ENCODE results near the gene HEPACAM.
A peak's percentile ranks its signal among the peaks of the same experiment; 100 is the strongest.

Gene HEPACAM

DNA sequence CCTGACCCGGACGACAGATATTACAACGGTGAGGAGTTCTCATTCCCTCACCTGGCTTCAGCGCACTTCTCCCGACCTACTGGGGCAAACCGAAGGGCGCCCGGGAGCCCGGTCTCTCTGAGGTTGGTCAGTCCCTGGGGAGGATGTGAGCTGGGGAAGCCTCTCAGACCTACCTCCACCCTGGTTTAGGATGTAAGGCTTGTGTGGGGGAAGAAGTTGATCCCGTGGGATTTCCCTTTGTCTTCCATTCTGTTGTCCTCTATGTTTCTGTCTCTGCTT, 58.3 kb downstream of the HEPACAM start:
- no peaks in the 10 kb centered on the region for H3K36me3 ChIP-seq (ENCODE audit: control insufficient read depth in 2 of 2, insufficient read depth in 2 of 2, low read length in 2 of 2)
- H3K4me3 ChIP-seq (ENCODE audit: low read length in 2 of 2), result peak overlapping the region; percentile 20 to 83
- H3K27ac ChIP-seq (ENCODE audit: low read depth in 2 of 2, low read length in 2 of 2), result no peak overlapping the region
- peaks cover 2 to 6% of the 10 kb centered on the region in 2 donors for H3K4me1 ChIP-seq (ENCODE audit: control insufficient read depth in 2 of 2, insufficient read depth in 2 of 2, low read length in 2 of 2)
- H3K27me3 ChIP-seq (ENCODE audit: control insufficient read depth in 2 of 2, insufficient read depth in 2 of 2, low read length in 2 of 2), result peaks cover 6 to 25% of the 10 kb centered on the region in 2 donors
- no peaks in the 10 kb centered on the region for H3K9me3 ChIP-seq (ENCODE audit: control insufficient read depth in 2 of 2, low read length in 2 of 2)
- peak overlapping the region in 1 of 2 donors; percentile 18 for H3K9ac ChIP-seq (ENCODE audit: low read depth in 1 of 2, low read length in 2 of 2)

GRCh38 chr11:124876818-124877630, 58.8 kb downstream of the HEPACAM start:
- Histone ChIP-seq H3K27me3 (ENCODE audit: control insufficient read depth in 2 of 2, insufficient read depth in 2 of 2, low read length in 2 of 2) (peaks cover 10 to 25% of the 10 kb centered on the region in 2 donors), H3K4me3 (ENCODE audit: low read length in 2 of 2) (peak overlapping the region; percentile 74 to 83), H3K4me1 (ENCODE audit: control insufficient read depth in 2 of 2, insufficient read depth in 2 of 2, low read length in 2 of 2) (peaks cover 2 to 5% of the 10 kb centered on the region in 2 donors), H3K36me3 (ENCODE audit: control insufficient read depth in 2 of 2, insufficient read depth in 2 of 2, low read length in 2 of 2) (no peaks in the 10 kb centered on the region), H3K27ac (ENCODE audit: low read depth in 2 of 2, low read length in 2 of 2) (peak overlapping the region; percentile 83 to 84), H3K9ac (ENCODE audit: low read depth in 1 of 2, low read length in 2 of 2) (peak overlapping the region; percentile 47 to 85), H3K9me3 (ENCODE audit: control insufficient read depth in 2 of 2, low read length in 2 of 2) (no peaks in the 10 kb centered on the region)

- peaks cover 10 to 31% of the 10 kb centered on the region in 2 donors for H3K27me3 ChIP-seq (ENCODE audit: control insufficient read depth in 2 of 2, insufficient read depth in 2 of 2, low read length in 2 of 2)
- peak overlapping the region; percentile 70 to 85 for H3K9ac ChIP-seq (ENCODE audit: low read depth in 1 of 2, low read length in 2 of 2)
- no peaks in the 10 kb centered on the region for H3K9me3 ChIP-seq (ENCODE audit: control insufficient read depth in 2 of 2, low read length in 2 of 2)
- no peaks in the 10 kb centered on the region for H3K36me3 ChIP-seq (ENCODE audit: control insufficient read depth in 2 of 2, insufficient read depth in 2 of 2, low read length in 2 of 2)
- peaks cover 2 to 5% of the 10 kb centered on the region in 2 donors for H3K4me1 ChIP-seq (ENCODE audit: control insufficient read depth in 2 of 2, insufficient read depth in 2 of 2, low read length in 2 of 2)
- peak overlapping the region; percentile 74 to 83 for H3K4me3 ChIP-seq (ENCODE audit: low read length in 2 of 2)
- peak overlapping the region; percentile 83 to 84 for H3K27ac ChIP-seq (ENCODE audit: low read depth in 2 of 2, low read length in 2 of 2)
Measured at GRCh38 chr11:124875943-124876817, 59.7 kb downstream of the HEPACAM start.

DNA sequence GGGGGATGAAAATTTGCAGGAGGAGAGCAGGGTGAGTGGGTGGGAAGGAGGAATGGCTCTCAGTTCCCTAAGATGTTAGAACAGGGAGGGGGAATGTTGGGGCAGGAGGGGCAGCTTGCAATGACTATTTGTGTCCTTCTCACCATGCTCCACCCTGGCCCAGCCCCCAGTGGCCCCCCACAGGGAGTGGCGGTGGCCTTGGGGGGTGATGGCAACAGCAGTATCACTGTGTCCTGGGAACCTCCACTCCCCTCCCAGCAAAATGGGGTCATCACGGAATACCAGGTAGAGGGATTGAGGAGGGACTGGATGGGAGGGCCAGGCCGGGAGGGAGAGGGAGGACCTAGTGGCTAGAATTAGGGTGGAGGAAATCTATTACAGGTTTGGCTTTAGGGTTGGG, 60.4 kb downstream of the HEPACAM start:
- H3K27ac ChIP-seq (ENCODE audit: low read depth in 2 of 2, low read length in 2 of 2), result no peak overlapping the region
- no peak overlapping the region for H3K4me3 ChIP-seq (ENCODE audit: low read length in 2 of 2)
- no peaks in the 10 kb centered on the region for H3K36me3 ChIP-seq (ENCODE audit: control insufficient read depth in 2 of 2, insufficient read depth in 2 of 2, low read length in 2 of 2)
- peaks cover 17 to 36% of the 10 kb centered on the region in 2 donors for H3K27me3 ChIP-seq (ENCODE audit: control insufficient read depth in 2 of 2, insufficient read depth in 2 of 2, low read length in 2 of 2)
- peaks cover 2 to 5% of the 10 kb centered on the region in 2 donors for H3K4me1 ChIP-seq (ENCODE audit: control insufficient read depth in 2 of 2, insufficient read depth in 2 of 2, low read length in 2 of 2)
- no peak overlapping the region for H3K9ac ChIP-seq (ENCODE audit: low read depth in 1 of 2, low read length in 2 of 2)
- H3K9me3 ChIP-seq (ENCODE audit: control insufficient read depth in 2 of 2, low read length in 2 of 2), result no peaks in the 10 kb centered on the region

DNA sequence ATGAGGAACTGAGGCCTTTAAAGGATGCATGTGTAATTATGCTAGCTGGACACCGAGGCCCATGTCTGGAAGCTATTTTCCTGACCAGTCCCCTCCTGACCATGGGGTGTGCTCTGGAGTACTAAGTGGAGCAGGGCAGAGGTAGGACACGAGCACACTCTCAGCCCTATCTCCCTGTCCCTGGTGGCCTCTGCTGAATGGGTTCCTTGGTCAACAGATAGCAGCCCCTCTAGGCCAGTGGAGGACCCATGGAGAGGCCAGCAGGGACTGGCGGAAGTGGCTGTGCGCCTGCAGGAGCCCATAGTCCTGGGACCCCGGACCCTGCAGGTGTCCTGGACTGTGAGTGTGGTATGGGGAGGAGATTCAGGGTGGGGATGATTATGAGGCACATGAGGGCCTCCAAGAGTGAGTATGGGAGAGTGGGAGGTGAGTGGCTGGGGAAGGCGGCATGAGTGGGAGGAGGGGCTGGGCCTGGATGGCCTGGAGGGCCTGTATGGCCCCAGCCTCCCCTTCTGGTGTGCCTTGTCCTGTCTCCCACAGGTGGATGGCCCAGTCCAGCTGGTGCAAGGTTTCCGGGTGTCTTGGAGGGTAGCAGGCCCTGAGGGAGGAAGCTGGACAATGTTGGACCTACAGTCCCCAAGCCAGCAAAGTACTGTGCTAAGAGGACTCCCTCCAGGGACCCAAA, 61.1 kb downstream of the HEPACAM start:
- no peak overlapping the region for H3K4me3 ChIP-seq (ENCODE audit: low read length in 2 of 2)
- H3K4me1 ChIP-seq (ENCODE audit: control insufficient read depth in 2 of 2, insufficient read depth in 2 of 2, low read length in 2 of 2), result peaks cover 2 to 5% of the 10 kb centered on the region in 2 donors
- H3K9ac ChIP-seq (ENCODE audit: low read depth in 1 of 2, low read length in 2 of 2), result no peak overlapping the region
- no peaks in the 10 kb centered on the region for H3K9me3 ChIP-seq (ENCODE audit: control insufficient read depth in 2 of 2, low read length in 2 of 2)
- peaks cover 24 to 43% of the 10 kb centered on the region in 2 donors for H3K27me3 ChIP-seq (ENCODE audit: control insufficient read depth in 2 of 2, insufficient read depth in 2 of 2, low read length in 2 of 2)
- no peak overlapping the region for H3K27ac ChIP-seq (ENCODE audit: low read depth in 2 of 2, low read length in 2 of 2)
- H3K36me3 ChIP-seq (ENCODE audit: control insufficient read depth in 2 of 2, insufficient read depth in 2 of 2, low read length in 2 of 2), result no peaks in the 10 kb centered on the region

DNA sequence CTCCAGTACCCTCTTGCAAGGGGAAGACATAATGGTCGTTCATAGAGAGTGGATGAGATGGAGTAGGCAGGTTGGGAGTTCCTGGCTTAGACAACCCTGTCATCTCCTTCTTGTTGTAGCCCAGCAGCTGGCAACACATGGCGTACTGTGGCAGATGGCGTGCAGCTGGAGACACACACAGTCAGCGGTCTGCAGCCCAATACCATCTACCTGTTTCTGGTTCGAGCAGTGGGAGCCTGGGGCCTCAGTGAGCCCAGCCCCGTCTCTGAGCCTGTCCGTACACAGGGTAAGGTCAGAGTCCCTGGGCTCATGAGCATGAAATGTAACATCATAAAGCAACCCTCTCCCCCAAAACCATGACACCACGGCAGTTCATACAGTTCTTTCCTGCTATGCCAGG, 61.9 kb downstream of the HEPACAM start:
- Histone ChIP-seq H3K4me3 (ENCODE audit: low read length in 2 of 2) (no peak overlapping the region), H3K36me3 (ENCODE audit: control insufficient read depth in 2 of 2, insufficient read depth in 2 of 2, low read length in 2 of 2) (no peaks in the 10 kb centered on the region), H3K27me3 (ENCODE audit: control insufficient read depth in 2 of 2, insufficient read depth in 2 of 2, low read length in 2 of 2) (peaks cover 31 to 50% of the 10 kb centered on the region in 2 donors), H3K27ac (ENCODE audit: low read depth in 2 of 2, low read length in 2 of 2) (no peak overlapping the region), H3K4me1 (ENCODE audit: control insufficient read depth in 2 of 2, insufficient read depth in 2 of 2, low read length in 2 of 2) (peaks cover 4 to 5% of the 10 kb centered on the region in 2 donors), H3K9ac (ENCODE audit: low read depth in 1 of 2, low read length in 2 of 2) (no peak overlapping the region), H3K9me3 (ENCODE audit: control insufficient read depth in 2 of 2, low read length in 2 of 2) (no peaks in the 10 kb centered on the region)

DNA sequence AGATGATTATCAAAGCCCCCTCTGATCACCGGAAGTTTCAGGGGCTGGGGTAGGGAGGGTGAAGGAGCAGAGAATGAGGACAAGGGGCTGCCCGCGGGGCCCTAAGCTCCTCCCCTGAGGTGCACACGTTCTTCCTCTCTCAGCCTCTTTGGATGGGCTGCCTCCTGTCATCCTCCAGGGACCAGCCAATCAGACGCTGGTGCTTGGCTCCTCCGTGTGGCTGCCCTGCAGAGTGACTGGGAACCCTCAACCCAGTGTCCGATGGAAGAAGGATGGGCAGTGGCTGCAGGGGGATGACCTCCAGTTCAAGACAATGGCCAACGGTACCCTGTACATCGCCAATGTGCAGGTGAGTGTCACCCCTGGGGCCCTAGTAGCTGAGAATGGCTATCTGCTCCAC, 63.1 kb downstream of the HEPACAM start:
- H3K9ac ChIP-seq (ENCODE audit: low read depth in 1 of 2, low read length in 2 of 2), result no peak overlapping the region
- H3K4me1 ChIP-seq (ENCODE audit: control insufficient read depth in 2 of 2, insufficient read depth in 2 of 2, low read length in 2 of 2), result peaks cover 5 to 6% of the 10 kb centered on the region in 2 donors
- H3K27ac ChIP-seq (ENCODE audit: low read depth in 2 of 2, low read length in 2 of 2), result no peak overlapping the region
- no peaks in the 10 kb centered on the region for H3K9me3 ChIP-seq (ENCODE audit: control insufficient read depth in 2 of 2, low read length in 2 of 2)
- H3K36me3 ChIP-seq (ENCODE audit: control insufficient read depth in 2 of 2, insufficient read depth in 2 of 2, low read length in 2 of 2), result no peaks in the 10 kb centered on the region
- H3K4me3 ChIP-seq (ENCODE audit: low read length in 2 of 2), result no peak overlapping the region
- peaks cover 43 to 63% of the 10 kb centered on the region in 2 donors for H3K27me3 ChIP-seq (ENCODE audit: control insufficient read depth in 2 of 2, insufficient read depth in 2 of 2, low read length in 2 of 2)

DNA sequence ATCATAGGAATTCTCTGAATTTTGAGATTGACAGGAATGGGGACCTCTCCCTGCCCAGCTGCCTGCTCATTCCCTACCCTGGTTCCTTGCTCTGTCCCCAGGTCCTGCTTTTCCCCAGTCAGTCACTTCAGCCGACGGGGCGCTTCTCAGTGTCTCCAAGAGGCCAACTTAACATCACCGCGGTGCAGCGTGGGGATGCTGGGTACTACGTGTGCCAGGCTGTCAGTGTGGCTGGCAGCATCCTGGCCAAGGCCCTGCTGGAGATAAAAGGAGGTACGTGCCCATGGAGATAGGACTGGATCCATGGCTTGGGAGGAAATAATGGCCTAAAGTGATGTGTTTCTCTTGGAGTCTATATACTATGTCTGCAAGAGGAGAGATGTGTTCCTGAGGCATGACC, 63.6 kb downstream of the HEPACAM start:
- no peak overlapping the region for H3K27ac ChIP-seq (ENCODE audit: low read depth in 2 of 2, low read length in 2 of 2)
- no peaks in the 10 kb centered on the region for H3K36me3 ChIP-seq (ENCODE audit: control insufficient read depth in 2 of 2, insufficient read depth in 2 of 2, low read length in 2 of 2)
- no peaks in the 10 kb centered on the region for H3K9me3 ChIP-seq (ENCODE audit: control insufficient read depth in 2 of 2, low read length in 2 of 2)
- H3K4me1 ChIP-seq (ENCODE audit: control insufficient read depth in 2 of 2, insufficient read depth in 2 of 2, low read length in 2 of 2), result peaks cover 5 to 8% of the 10 kb centered on the region in 2 donors
- H3K9ac ChIP-seq (ENCODE audit: low read depth in 1 of 2, low read length in 2 of 2), result no peak overlapping the region
- peaks cover 45 to 66% of the 10 kb centered on the region in 2 donors for H3K27me3 ChIP-seq (ENCODE audit: control insufficient read depth in 2 of 2, insufficient read depth in 2 of 2, low read length in 2 of 2)
- no peak overlapping the region for H3K4me3 ChIP-seq (ENCODE audit: low read length in 2 of 2)

DNA sequence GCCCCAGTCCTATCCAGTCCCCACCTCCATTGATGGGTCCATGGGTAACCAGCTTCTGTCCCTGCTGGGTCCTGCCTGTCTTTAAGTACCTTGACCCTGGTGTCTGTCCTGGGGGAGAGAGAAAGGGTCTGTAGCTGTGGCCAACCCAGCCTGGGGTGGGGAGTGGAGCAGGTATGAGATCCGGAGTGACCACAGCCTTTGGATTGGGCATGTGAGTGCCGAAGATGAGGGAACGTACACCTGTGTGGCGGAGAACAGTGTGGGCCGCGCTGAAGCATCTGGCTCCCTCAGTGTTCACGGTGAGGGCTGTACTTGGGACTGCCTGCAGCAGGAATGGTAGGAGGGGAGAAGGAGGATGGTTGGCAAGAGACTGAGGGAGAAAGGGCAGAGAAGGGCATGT, 65.4 kb downstream of the HEPACAM start:
- Histone ChIP-seq H3K36me3 (ENCODE audit: control insufficient read depth in 2 of 2, insufficient read depth in 2 of 2, low read length in 2 of 2) (no peaks in the 10 kb centered on the region), H3K4me1 (ENCODE audit: control insufficient read depth in 2 of 2, insufficient read depth in 2 of 2, low read length in 2 of 2) (peaks cover 4 to 12% of the 10 kb centered on the region in 2 donors), H3K27me3 (ENCODE audit: control insufficient read depth in 2 of 2, insufficient read depth in 2 of 2, low read length in 2 of 2) (peaks cover 60 to 78% of the 10 kb centered on the region in 2 donors), H3K27ac (ENCODE audit: low read depth in 2 of 2, low read length in 2 of 2) (no peak overlapping the region), H3K9me3 (ENCODE audit: control insufficient read depth in 2 of 2, low read length in 2 of 2) (no peaks in the 10 kb centered on the region), H3K9ac (ENCODE audit: low read depth in 1 of 2, low read length in 2 of 2) (no peak overlapping the region), H3K4me3 (ENCODE audit: low read length in 2 of 2) (no peak overlapping the region)

Measured in mucosa of rectum (tissue), 2 donors.